Measurements from ENCODE around the gene SNCAIP.

Gene SNCAIP

DNA sequence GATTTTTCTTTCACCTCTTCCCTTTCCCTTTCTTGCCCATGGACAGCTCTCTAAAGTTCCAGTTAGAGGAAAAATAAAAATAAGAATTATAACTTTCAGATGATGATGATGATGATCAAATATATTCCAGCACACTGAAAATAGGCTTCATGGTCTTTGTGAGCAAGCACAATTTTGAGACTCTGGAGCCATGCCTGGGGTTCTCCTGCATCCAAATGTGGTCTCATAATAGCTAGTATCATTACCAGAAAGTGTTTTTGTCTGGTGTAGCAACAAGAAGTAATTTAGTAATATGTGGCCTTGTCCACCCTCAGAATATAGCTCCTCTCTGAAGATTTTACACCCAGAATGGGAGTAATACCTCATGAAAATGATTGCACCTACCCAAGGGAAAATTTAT is 150.4 kb downstream of the SNCAIP start:
- DNase-seq (ENCODE audit: insufficient read length) = no peak
- TF ChIP-seq POLR2A (IDR thresholded peaks at IDR 0.05; ENCODE audit: low read depth, low read length) = no peak
- TF ChIP-seq POLR2AphosphoS5 (IDR thresholded peaks at IDR 0.05; ENCODE audit: low read depth, low read length) = no peak
- no peak for FAIRE-seq

DNA sequence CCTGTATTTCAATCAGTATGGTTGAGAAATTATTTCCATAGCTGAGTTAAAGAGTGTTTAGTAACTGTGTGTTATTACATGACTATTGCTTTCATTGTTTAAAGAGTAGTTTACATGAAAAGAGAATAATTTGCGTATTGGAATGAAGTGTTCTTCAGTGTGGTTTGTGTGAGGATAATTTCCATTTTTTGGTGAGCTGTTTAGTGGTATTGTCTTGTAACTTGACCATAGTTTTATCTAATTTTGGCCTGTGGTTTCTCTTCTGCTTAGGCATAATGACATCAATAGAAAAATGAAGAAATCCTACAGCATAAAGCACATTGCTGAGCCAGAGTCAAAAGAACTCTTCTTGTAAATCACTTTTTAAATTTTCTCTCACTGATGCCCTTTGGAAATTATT is 151.2 kb downstream of the SNCAIP start:
- no peak for TF ChIP-seq POLR2A (IDR thresholded peaks at IDR 0.05; ENCODE audit: low read depth, low read length)
- TF ChIP-seq POLR2AphosphoS5 (IDR thresholded peaks at IDR 0.05; ENCODE audit: low read depth, low read length) = no peak
- TF ChIP-seq TAF1 (IDR thresholded peaks at IDR 0.05; ENCODE audit: borderline replicate concordance, low read depth, low read length) = no peak
- no peak for FAIRE-seq
- DNase-seq (ENCODE audit: insufficient read length) = no peak

DNA sequence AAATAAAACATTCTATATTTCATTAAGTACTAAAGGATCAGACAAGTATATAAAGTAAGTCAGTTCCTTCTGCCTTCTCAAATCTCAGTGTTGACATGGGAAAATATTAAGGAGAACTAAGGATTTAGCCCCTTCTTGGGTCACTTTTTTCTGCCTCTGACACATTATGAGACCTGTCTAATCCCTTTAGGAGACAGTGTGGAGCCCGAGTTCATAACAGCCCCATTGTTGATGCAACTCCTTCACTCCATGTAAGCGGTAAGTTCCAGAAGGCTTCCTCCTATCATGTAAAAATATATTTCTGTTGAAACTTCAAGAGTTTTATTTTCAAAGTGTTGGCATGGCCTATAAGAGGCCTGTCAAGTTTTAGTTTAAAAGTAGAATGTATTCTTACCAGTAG is 152.2 kb downstream of the SNCAIP start:
- no peak for TF ChIP-seq TAF1 (IDR thresholded peaks at IDR 0.05; ENCODE audit: borderline replicate concordance, low read depth, low read length)
- no peak for TF ChIP-seq POLR2A (IDR thresholded peaks at IDR 0.05; ENCODE audit: low read depth, low read length)
- no peak for TF ChIP-seq POLR2AphosphoS5 (IDR thresholded peaks at IDR 0.05; ENCODE audit: low read depth, low read length)
- no peak for DNase-seq (ENCODE audit: insufficient read length)
- no peak for FAIRE-seq

DNA sequence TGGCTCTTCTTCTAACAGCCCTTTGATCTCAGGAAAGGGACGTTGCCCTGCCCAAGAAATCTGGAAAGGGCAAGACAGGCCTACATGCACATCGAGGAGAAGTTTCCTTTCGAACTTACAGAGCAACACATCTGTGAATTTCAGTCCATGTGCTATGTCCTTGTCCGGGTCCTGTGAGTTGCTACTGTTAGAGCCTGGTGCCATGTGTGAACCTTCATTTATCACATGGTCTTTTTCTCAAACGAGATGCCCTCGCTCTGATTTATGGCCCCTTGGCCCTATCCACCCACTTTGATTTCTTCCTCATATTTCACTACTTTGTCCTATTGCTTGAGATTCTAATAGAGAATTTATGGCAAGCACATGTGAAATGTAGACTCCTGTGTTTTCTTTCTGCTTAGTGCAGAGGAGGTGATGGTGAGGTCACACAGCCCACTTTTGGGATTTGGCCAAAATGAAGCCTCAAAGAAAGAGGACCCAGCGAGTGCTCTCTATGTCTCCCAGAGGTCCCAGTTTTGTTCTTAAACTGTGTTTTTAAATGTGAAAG is 153.1 kb downstream of the SNCAIP start:
- no peak for DNase-seq (ENCODE audit: insufficient read length)
- no peak for TF ChIP-seq TAF1 (IDR thresholded peaks at IDR 0.05; ENCODE audit: borderline replicate concordance, low read depth, low read length)
- no peak for TF ChIP-seq POLR2AphosphoS5 (IDR thresholded peaks at IDR 0.05; ENCODE audit: low read depth, low read length)
- no peak for TF ChIP-seq POLR2A (IDR thresholded peaks at IDR 0.05; ENCODE audit: low read depth, low read length)
- no peak for FAIRE-seq

DNA sequence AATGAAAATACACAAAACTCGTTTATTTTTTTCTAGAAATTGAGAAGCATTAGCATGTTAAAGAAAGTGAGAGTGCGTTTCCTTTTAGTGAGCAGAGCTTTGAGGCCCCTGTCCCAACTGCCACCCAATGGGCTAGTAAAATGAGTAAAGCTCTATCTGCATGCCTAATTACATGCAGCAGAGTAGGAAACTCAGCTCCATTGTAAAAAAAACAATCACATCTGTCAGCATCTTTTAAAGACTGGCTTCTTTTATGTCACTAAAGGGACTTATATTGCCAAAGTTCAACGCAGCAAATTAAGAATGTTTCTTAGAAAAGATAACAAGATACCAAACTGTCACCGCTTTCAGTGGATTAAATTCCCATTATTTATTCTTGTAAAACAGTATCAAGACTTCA is 154.0 kb downstream of the SNCAIP start:
- DNase-seq (ENCODE audit: insufficient read length) = no peak
- no peak for TF ChIP-seq POLR2A (IDR thresholded peaks at IDR 0.05; ENCODE audit: low read depth, low read length)
- TF ChIP-seq POLR2AphosphoS5 (IDR thresholded peaks at IDR 0.05; ENCODE audit: low read depth, low read length) = no peak
- no peak for TF ChIP-seq TAF1 (IDR thresholded peaks at IDR 0.05; ENCODE audit: borderline replicate concordance, low read depth, low read length)
- no peak for FAIRE-seq

DNA sequence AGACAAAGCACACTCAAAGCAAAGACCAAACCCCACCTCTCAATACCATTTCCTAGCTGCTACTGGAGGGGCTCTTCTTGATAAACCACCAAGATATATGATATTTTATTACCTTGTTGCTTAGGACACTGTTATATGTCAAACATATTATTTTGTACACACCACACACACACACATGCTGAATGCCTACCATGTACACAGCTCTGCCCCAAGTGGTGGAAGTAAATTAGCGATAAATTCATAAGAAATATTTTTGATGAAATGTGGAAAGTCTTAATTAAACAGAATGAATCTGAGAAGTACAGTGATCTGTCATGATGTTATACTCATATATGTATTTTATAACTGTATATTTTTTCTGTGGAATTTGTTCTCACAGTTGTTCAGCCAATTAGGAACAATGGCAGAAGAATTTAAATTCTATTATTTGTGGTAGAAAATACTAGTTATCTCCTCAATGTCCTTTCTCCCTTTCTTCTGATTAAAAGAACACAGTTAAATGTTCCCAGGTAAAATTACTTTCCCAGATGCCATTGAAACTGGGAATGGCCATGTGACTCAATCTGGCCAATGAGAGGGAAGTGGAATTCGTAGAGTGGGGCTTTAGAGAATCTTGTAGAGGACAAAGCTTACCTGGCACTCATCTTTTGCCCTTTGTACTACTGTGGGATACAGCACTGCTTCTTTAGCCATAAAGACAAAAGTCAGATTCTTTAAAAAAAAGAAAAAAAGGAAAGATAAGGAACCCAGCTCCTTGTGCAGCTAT is 156.5 kb downstream of the SNCAIP start:
- TF ChIP-seq POLR2A (IDR thresholded peaks at IDR 0.05; ENCODE audit: low read depth, low read length) (no peak), POLR2AphosphoS5 (IDR thresholded peaks at IDR 0.05; ENCODE audit: low read depth, low read length) (no peak), TAF1 (IDR thresholded peaks at IDR 0.05; ENCODE audit: borderline replicate concordance, low read depth, low read length) (no peak)
- DNase-seq (ENCODE audit: insufficient read length) (no peak), FAIRE-seq (no peak)

DNA sequence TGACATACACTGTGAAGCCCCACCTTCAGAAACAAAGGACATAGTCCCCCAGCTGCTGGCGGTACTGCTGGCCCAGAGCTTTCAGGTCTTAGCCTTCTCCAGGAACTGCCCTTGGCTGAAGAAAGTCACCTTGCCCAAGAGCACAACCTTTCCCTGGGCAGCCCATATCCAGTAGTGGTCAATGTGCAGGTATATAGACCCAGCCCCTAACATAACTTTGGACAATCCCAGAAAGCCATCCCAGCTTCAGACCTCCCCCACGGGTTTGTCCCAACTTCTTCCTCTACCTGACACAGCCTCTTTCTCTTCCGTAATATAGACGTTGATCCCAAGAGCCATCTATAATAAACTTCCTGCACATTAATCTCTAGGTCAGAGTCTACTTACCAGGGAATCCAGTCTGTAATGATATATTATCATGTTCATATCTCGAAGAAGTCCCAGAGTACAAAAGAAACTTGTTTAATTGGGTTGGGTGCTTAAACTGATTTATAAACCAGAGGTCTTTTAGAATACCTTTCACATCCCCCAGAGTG is 157.4 kb downstream of the SNCAIP start:
- no peak for DNase-seq (ENCODE audit: insufficient read length)
- FAIRE-seq = no peak
- no peak for TF ChIP-seq TAF1 (IDR thresholded peaks at IDR 0.05; ENCODE audit: borderline replicate concordance, low read depth, low read length)

DNA sequence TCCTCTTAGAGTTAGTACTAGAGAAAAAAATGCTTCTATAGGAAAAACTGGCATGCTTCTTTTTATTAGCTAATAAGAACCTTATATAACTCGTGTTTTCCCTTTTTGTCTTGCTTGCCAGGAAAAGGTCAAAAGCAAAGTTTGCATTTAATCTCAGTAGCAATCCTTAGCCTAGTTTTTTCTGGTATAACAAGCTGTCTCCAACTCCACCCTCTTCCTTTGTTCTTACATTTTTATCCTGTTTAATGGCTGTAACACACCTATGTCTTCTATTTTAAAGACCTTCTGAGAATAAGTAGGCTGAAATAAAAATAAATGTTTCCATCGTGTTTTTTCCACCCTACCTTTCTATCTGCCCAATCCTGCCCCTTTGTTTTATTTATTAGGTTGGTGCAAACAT is 158.3 kb downstream of the SNCAIP start:
- FAIRE-seq (no peak), DNase-seq (ENCODE audit: insufficient read length) (no peak)
- TF ChIP-seq TAF1 (IDR thresholded peaks at IDR 0.05; ENCODE audit: borderline replicate concordance, low read depth, low read length) = no peak
- no peak for TF ChIP-seq POLR2A (IDR thresholded peaks at IDR 0.05; ENCODE audit: low read depth, low read length)
- TF ChIP-seq POLR2AphosphoS5 (IDR thresholded peaks at IDR 0.05; ENCODE audit: low read depth, low read length) = no peak

DNA sequence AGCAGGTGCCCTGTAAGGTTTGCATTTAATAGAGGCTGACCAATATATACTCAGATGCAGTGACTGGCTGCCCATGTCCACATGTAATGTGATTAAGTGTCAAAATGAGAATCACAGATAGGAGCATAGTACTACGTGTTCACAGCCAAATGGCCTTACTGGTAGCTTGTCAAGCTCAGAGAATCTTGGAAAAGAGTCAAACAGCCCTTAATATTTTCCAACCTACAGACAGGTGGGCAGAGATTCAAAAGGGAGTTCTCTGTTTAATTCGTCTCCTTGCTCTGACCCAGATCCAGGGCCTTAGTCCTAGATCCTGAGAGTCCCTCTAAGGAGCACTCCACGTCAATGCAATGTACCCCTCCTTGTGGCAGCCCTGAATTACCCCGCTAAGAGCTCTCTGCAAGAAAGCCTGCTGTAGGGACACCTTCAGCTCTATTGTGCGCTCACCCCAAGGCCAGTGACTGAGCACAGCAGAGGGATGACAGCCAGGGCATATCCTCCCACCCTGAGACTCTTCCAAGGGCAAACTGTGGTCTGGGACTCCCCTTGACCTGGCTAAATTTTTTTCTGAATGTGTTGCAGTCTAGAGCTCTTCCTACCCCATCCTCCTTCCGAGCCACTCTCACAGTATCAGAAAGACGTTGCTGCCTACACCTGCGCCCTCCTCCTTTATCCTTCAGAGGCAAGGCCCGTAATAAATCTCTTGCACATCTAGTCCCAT is 159.2 kb downstream of the SNCAIP start:
- TF ChIP-seq POLR2A (IDR thresholded peaks at IDR 0.05; ENCODE audit: low read depth, low read length) (no peak), POLR2AphosphoS5 (IDR thresholded peaks at IDR 0.05; ENCODE audit: low read depth, low read length) (no peak), TAF1 (IDR thresholded peaks at IDR 0.05; ENCODE audit: borderline replicate concordance, low read depth, low read length) (no peak)
- FAIRE-seq (no peak), DNase-seq (ENCODE audit: insufficient read length) (no peak)

DNA sequence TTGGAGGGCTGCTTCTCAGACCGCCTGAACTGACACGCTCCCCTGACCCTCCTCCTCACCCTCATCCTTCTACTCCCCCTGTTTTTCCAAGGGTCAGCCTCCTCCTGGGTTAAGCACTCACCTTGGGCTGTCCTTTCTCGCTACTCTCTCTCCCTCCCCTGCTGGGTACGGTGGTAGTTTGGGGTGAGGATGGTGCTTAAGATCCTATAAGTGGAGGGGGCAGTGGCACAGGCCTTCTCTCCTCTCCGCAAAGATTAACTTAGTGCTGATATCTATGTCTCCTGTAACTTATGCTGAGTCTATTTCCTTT is 159.7 kb downstream of the SNCAIP start:
- no peak for FAIRE-seq
- TF ChIP-seq TAF1 (IDR thresholded peaks at IDR 0.05; ENCODE audit: borderline replicate concordance, low read depth, low read length) (no peak), POLR2A (IDR thresholded peaks at IDR 0.05; ENCODE audit: low read depth, low read length) (no peak), POLR2AphosphoS5 (IDR thresholded peaks at IDR 0.05; ENCODE audit: low read depth, low read length) (no peak)

DNA sequence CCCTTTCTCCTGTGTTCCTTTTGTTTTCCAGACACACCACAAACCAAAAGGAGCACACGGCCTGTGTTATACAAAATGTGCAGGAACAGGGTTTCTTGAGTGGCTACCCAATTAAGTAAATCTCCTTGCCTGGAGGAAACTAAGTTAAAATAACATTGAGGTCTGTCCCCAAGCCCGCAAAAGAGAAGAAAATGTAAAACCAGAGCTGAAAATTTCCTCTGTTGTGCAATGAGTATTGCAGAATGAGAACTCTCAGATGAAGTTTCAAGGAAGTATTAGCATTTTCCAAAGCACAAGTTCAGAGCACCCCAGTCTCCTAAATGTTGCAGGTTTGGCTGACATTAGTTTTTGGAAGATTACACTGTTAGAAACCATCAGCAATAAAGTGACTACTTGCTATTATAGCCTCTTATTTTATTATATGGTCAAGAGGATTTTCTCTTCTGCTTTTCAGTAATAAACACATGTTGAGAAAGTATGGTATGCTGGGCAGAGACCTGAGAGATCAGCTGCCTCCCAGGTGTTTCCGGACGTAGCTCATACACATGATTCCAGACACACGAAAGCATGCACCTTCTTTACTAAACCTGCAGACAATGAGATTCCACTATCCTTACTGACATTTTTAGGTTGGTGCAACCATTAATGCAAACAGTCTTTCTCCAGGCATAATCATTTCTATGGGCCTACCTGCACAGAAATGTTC is 161.3 kb downstream of the SNCAIP start:
- no peak for DNase-seq (ENCODE audit: insufficient read length)

More for the DNA sequence above, 159.7 kb downstream of the SNCAIP start:
- DNase-seq (ENCODE audit: insufficient read length) = no peak

More for the DNA sequence above, 161.3 kb downstream of the SNCAIP start:
- no peak for FAIRE-seq
- TF ChIP-seq POLR2A (IDR thresholded peaks at IDR 0.05; ENCODE audit: low read depth, low read length) (no peak), TAF1 (IDR thresholded peaks at IDR 0.05; ENCODE audit: borderline replicate concordance, low read depth, low read length) (no peak), POLR2AphosphoS5 (IDR thresholded peaks at IDR 0.05; ENCODE audit: low read depth, low read length) (no peak)

Measured in GM12892 (cell line).